H1 (cell line): Measurements from ENCODE around the gene MGMT. TPM values are rescaled to one million over a fixed set of nuclear protein-coding genes. Genes with fewer than 3 reads are reported as not detected.

Source experiments
- CTCF ChIA-PET: fragments of 300-600 bp; sonication (Branson Sonifier 250); formaldehyde crosslinking; loops from one replicate; lab custom pipeline; 2021; ENCODE audit not compliant: partially characterized antibody; lab: Charles Lee
- POLR2A ChIA-PET: fragments of 300-600 bp; sonication (Branson Sonifier 250); formaldehyde crosslinking; loops from one replicate; lab custom pipeline; 2021; ENCODE audit warnings: inconsistent platforms; ENCODE audit not compliant: partially characterized antibody; lab: Charles Lee
- DNase-seq, 2 experiments: peaks; one replicate each; pipeline versions ENCODE4 v3.0.0 to v3.0.0-alpha.2; 2010 to 2022; ENCODE audit warnings: low spot score in 2 of 2, low read depth in 1 of 2, mixed read lengths in 1 of 2
- FAIRE-seq: peaks from 2 replicates; lab custom pipeline; 2011; peaks lifted over from hg19 to GRCh38; lab: Jason Lieb, UNC
- H2AFZ ChIP-seq: 2 replicates; pipeline ENCODE4 v1.8.1; 2012; ENCODE audit warnings: low read length, inconsistent platforms
- H2AK5ac ChIP-seq: 2 replicates; pipeline ENCODE4 v1.6.1; 2013; ENCODE audit warnings: low read depth, low read length
- H2BK120ac ChIP-seq: replicated peaks from 2 replicates; pipeline ENCODE3; 2013; ENCODE audit warnings: low read depth, low read length, inconsistent platforms
- H2BK12ac ChIP-seq: 2 replicates; pipeline ENCODE4 v1.6.1; 2013; ENCODE audit warnings: low read depth, low read length
- H2BK15ac ChIP-seq: 2 replicates; pipeline ENCODE4 v1.6.1; 2013; ENCODE audit warnings: low read length
- H2BK20ac ChIP-seq: 2 replicates; pipeline ENCODE4 v1.6.1; 2013; ENCODE audit warnings: low read length
- H2BK5ac ChIP-seq: 2 replicates; pipeline ENCODE4 v1.6.1; 2013; ENCODE audit warnings: low read depth, low read length
- H3K14ac ChIP-seq: 2 replicates; pipeline ENCODE4 v1.6.1; 2013; ENCODE audit warnings: inconsistent platforms; ENCODE audit not compliant: insufficient read length
- H3K18ac ChIP-seq: 2 replicates; pipeline ENCODE4 v1.6.1; 2013; ENCODE audit warnings: low read length; ENCODE audit errors: extremely low read depth
- H3K23ac ChIP-seq: 2 replicates; pipeline ENCODE4 v1.6.1; 2013; ENCODE audit warnings: inconsistent platforms; ENCODE audit not compliant: insufficient read length
- H3K23me2 ChIP-seq: 2 replicates; pipeline ENCODE4 v1.6.1; 2013; ENCODE audit warnings: low read depth, low read length
- H3K27ac ChIP-seq: 2 replicates; pipeline ENCODE4 v1.6.1; 2011; ENCODE audit warnings: low read depth, low read length, inconsistent platforms
- H3K27me3 ChIP-seq, 4 experiments: replicated peaks in 1 of 4; 1 replicate in 1 of 4; 2 replicates in 3 of 4; pipeline versions ENCODE4 v1.6.1 to v1.8.1; 2011 to 2013; ENCODE audit warnings: low read length in 3 of 4, mild to moderate bottlenecking in 3 of 4, inconsistent platforms in 2 of 4, mixed read lengths in 2 of 4, moderate library complexity in 1 of 4; ENCODE audit not compliant: control insufficient read depth in 3 of 4, insufficient read depth in 3 of 4; ENCODE audit errors: extremely low read depth in 1 of 4
- H3K36me3 ChIP-seq, 4 experiments: 2 replicates each; pipeline versions ENCODE4 v1.6.1 to v1.8.1; 2011 to 2013; ENCODE audit warnings: mild to moderate bottlenecking in 4 of 4, low read length in 3 of 4, moderate library complexity in 2 of 4, control low read depth in 1 of 4, inconsistent platforms in 1 of 4; ENCODE audit not compliant: insufficient read depth in 4 of 4, control insufficient read depth in 2 of 4
- H3K4ac ChIP-seq: replicated peaks from 2 replicates; pipeline ENCODE3; 2013; ENCODE audit warnings: low read length, low read depth, mixed read lengths, inconsistent platforms; ENCODE audit not compliant: insufficient read length
- H3K4me1 ChIP-seq, 4 experiments: replicated peaks in 1 of 4; 1 replicate in 1 of 4; 2 replicates in 3 of 4; pipeline versions ENCODE4 v1.6.1 to v1.8.1; 2011 to 2013; ENCODE audit warnings: low read length in 3 of 4, inconsistent platforms in 2 of 4, mixed read lengths in 1 of 4; ENCODE audit not compliant: insufficient read depth in 4 of 4, control insufficient read depth in 3 of 4
- H3K4me2 ChIP-seq, 2 experiments: 2 replicates each; pipeline versions ENCODE4 v1.6.1 to v1.8.1; 2011 to 2013; ENCODE audit warnings: low read depth in 2 of 2, low read length in 2 of 2, control low read depth in 1 of 2, inconsistent platforms in 1 of 2, mild to moderate bottlenecking in 1 of 2; ENCODE audit not compliant: insufficient read depth in 1 of 2
- H3K4me3 ChIP-seq, 4 experiments: fragments of 200-600, 300-600 bp in 1 of 4; sonication (generic), shearing (Covaris generic), sonication (Bioruptor Twin) in 1 of 4; 2 replicates each; pipeline versions ENCODE4 v1.5.1 to v1.8.1; 2011 to 2016; ENCODE audit warnings: low read length in 4 of 4, low read depth in 3 of 4, control low read depth in 2 of 4, inconsistent platforms in 2 of 4, mild to moderate bottlenecking in 2 of 4, mixed read lengths in 1 of 4, moderate library complexity in 1 of 4; ENCODE audit not compliant: insufficient read depth in 2 of 4; ENCODE audit errors: extremely low read depth in 1 of 4
- H3K56ac ChIP-seq: replicated peaks from 2 replicates; pipeline ENCODE3; 2013; ENCODE audit warnings: low read depth, mild to moderate bottlenecking, mixed read lengths, low read length, inconsistent platforms; ENCODE audit not compliant: insufficient read length
- H3K79me1 ChIP-seq: 2 replicates; pipeline ENCODE4 v1.6.1; 2013; ENCODE audit warnings: low read depth, low read length, control low read depth
- H3K79me2 ChIP-seq, 2 experiments: 2 replicates each; pipeline versions ENCODE4 v1.6.1 to v1.8.1; 2012 to 2013; ENCODE audit warnings: low read length in 2 of 2, mild to moderate bottlenecking in 2 of 2, inconsistent platforms in 1 of 2; ENCODE audit not compliant: insufficient read depth in 2 of 2, control insufficient read depth in 1 of 2
- H3K9ac ChIP-seq, 4 experiments: replicated peaks in 1 of 4; 1 replicate in 1 of 4; 2 replicates in 3 of 4; pipeline versions ENCODE4 v1.6.1 to v1.8.1; 2011 to 2013; ENCODE audit warnings: low read depth in 3 of 4, low read length in 3 of 4, control low read depth in 2 of 4, mild to moderate bottlenecking in 2 of 4, moderate library complexity in 2 of 4, inconsistent platforms in 1 of 4; ENCODE audit errors: extremely low read depth in 1 of 4
- H3K9me3 ChIP-seq, 2 experiments: 2 replicates each; pipeline versions ENCODE4 v1.6.1 to v1.8.1; 2012 to 2013; ENCODE audit warnings: mild to moderate bottlenecking in 2 of 2, moderate library complexity in 2 of 2, control low read depth in 1 of 2, inconsistent platforms in 1 of 2, low read depth in 1 of 2, low read length in 1 of 2, mixed read lengths in 1 of 2; ENCODE audit not compliant: insufficient read depth in 2 of 2
- H4K20me1 ChIP-seq, 2 experiments: replicated peaks in 1 of 2; 2 replicates each; pipeline versions ENCODE3 to v1.8.1; 2011 to 2013; ENCODE audit warnings: inconsistent platforms in 2 of 2, low read length in 2 of 2, mild to moderate bottlenecking in 1 of 2; ENCODE audit not compliant: insufficient read depth in 2 of 2, control insufficient read depth in 1 of 2
- H4K5ac ChIP-seq: 2 replicates; pipeline ENCODE4 v1.6.1; 2013; ENCODE audit warnings: low read length, low read depth, mixed read lengths, inconsistent platforms; ENCODE audit not compliant: insufficient read length
- H4K8ac ChIP-seq: 2 replicates; pipeline ENCODE4 v1.8.0; 2013; ENCODE audit warnings: mild to moderate bottlenecking, moderate library complexity, low read length, inconsistent platforms; ENCODE audit not compliant: insufficient read depth; ENCODE audit errors: extremely low read depth
- H4K91ac ChIP-seq: replicated peaks from 2 replicates; pipeline ENCODE3; 2013; ENCODE audit warnings: low read length, mixed read lengths, inconsistent platforms; ENCODE audit not compliant: insufficient read length
- WGBS, 2 experiments: shearing (Covaris generic) in 1 of 2; methylation state at CpG; one replicate each; pipeline versions ENCODE4 v1.1.6 to v1.1.7; 2013 to 2015; ENCODE audit warnings: low lambda C conversion rate in 2 of 2, mixed read lengths in 2 of 2, inconsistent platforms in 1 of 2, low coverage in 1 of 2, missing lambda C conversion rate in 1 of 2; ENCODE audit not compliant: insufficient replicate concordance in 2 of 2, insufficient coverage in 1 of 2, insufficient read length in 1 of 2; ENCODE audit errors: extremely low coverage in 1 of 2, missing lambda C conversion rate in 1 of 2; 5-methylcytosine and 5-hydroxymethylcytosine counted together
- polyA plus RNA-seq, 7 experiments: library from polyadenylated mRNA; depleted of rRNA in 3 of 7; stranded (reverse) in 5 of 7; unstranded in 2 of 7; fragments of >200 nt in 5 of 7; fragments of 200-250 nt in 2 of 7; gene quantifications; 1 replicate in 5 of 7; 2 replicates in 1 of 7; 4 replicates in 1 of 7; pipeline versions ENCODE4 v1.2.1 to v1.2.3, GENCODE V29; 2011 to 2013; ENCODE audit warnings: missing spikeins in 2 of 7, mixed read lengths in 2 of 7
- total RNA-seq: library from RNA; stranded (reverse); fragmentation: NEBNext Ultra II Directional; extraction: Animal tissue kit (Norgen Biotek cat#: 25700); gene quantifications from 2 replicates; pipeline ENCODE4 v1.2.1, GENCODE V29; 2021

Gene MGMT
- total and polyA plus RNA-seq, 2 of the 8 experiments (the other 6 are each of a cell fraction or from before 2014, with no cell fraction given): 9.9 to 10.7 TPM

GRCh38 chr10:129459762-129460539 lies 7.1 kb upstream of the MGMT start:
- Histone ChIP-seq H3K27ac (no peak overlapping the region), H4K5ac (no peak overlapping the region), H3K18ac (no peak overlapping the region), H3K27me3 (peaks cover 0 to 4% (median 1%) of the 10 kb centered on the region in 4 experiments; a peak in 3 of 7 replicates), H3K23ac (no peak overlapping the region), H3K4me3 (no peak overlapping the region), H2AK5ac (no peak overlapping the region), H3K56ac (no peak overlapping the region), H3K79me1 (no peaks in the 10 kb centered on the region), H3K14ac (no peak overlapping the region), H2BK12ac (no peak overlapping the region), H3K4me1 (peaks cover 0 to 8% (median 2%) of the 10 kb centered on the region in 4 experiments; a peak in 3 of 7 replicates), H4K20me1 (no peaks in the 10 kb centered on the region), H4K91ac (no peak overlapping the region), H2AFZ (no peak overlapping the region), H3K36me3 (no peaks in the 10 kb centered on the region), H3K9ac (no peak overlapping the region), H3K23me2 (no peaks in the 10 kb centered on the region), H2BK15ac (no peak overlapping the region), H2BK120ac (no peak overlapping the region), H2BK20ac (no peak overlapping the region), H3K4me2 (no peak overlapping the region), H3K79me2 (no peaks in the 10 kb centered on the region), H3K9me3 (no peaks in the 10 kb centered on the region), H3K4ac (no peak overlapping the region), H2BK5ac (no peak overlapping the region), H4K8ac (no peak overlapping the region)
- POLR2A ChIA-PET: no interaction called here
- FAIRE-seq (no peak), DNase-seq (no peak)
- WGBS, 2 experiments: 91% methylated on average over 10 of the region's 10 CpGs; no CpG with 5 or more reads in 1 of the 2 experiments
- CTCF ChIA-PET: interaction anchor here (1.4 kb wide), 1 partner anchor 213 kb away, joined by 3 read pairs; no protein-coding TSS in a partner anchor
